Adrenal gland (tissue), 12 donors: ENCODE results near the gene PHETA1. TPM values are rescaled to one million over a fixed set of nuclear protein-coding genes. Genes with fewer than 3 reads are reported as not detected.
"Not testable (repeated sequence)": the region's sequence is repeated elsewhere in the genome, so short reads cannot be mapped to it uniquely, and the experiment has no call there.

ENCODE experiments used
- DNase-seq, 7 donors: peaks; one replicate each; pipeline ENCODE4 v3.0.0-alpha.2; 2019 to 2020
- H3K27ac ChIP-seq, 5 donors: fragments of 200-600 bp; sonication (generic) in 4 of 5; 1 replicate in 3 of 5; 2 replicates in 2 of 5; pipeline versions ENCODE4 v1.5.1 to v1.8.0; 2016 to 2020; ENCODE audit warnings: mild to moderate bottlenecking in 1 of 5
- H3K27me3 ChIP-seq: fragments of 200-600 bp; 2 replicates; pipeline ENCODE4 v1.8.0; 2021
- H3K36me3 ChIP-seq, 2 donors: fragments of 200-600 bp; replicated peaks in 1 of 2; 1 replicate in 1 of 2; 2 replicates in 1 of 2; pipeline versions ENCODE4 v1.5.1 to v1.8.0; 2018 to 2022
- H3K4me1 ChIP-seq, 2 donors: fragments of 200-600 bp; replicated peaks in 1 of 2; 1 replicate in 1 of 2; 2 replicates in 1 of 2; pipeline versions ENCODE4 v1.5.1 to v1.8.0; 2018 to 2021
- H3K4me3 ChIP-seq, 4 donors: fragments of 200-600 bp; sonication (generic) in 3 of 4; one replicate each; pipeline ENCODE4 v1.5.1; 2016 to 2018
- H3K9me3 ChIP-seq, 3 donors: fragments of 200-600 bp; sonication (generic) in 1 of 3; replicated peaks in 1 of 3; 1 replicate in 2 of 3; 2 replicates in 1 of 3; pipeline versions ENCODE4 v1.5.1 to v1.8.0; 2016 to 2021
- POLR2A ChIP-seq, 2 donors: fragments of 450-650 bp; IDR thresholded peaks; one replicate each; pipeline ENCODE4 v1.6.1; 2017; ENCODE audit warnings: antibody characterized with exemption in 2 of 2, mild to moderate bottlenecking in 2 of 2, moderate library complexity in 1 of 2
- WGBS, 4 donors: extraction: QIAGEN DNeasy Blood & Tissue Kit in 2 of 4; methylation state at CpG; one replicate each; pipeline versions ENCODE4 v1.1.5 to v1.1.7; 2013 to 2017; 5-methylcytosine and 5-hydroxymethylcytosine counted together
- intact Hi-C, 2 donors: fragments of 100-400 bp; cut with DNase I; formaldehyde crosslinking; loops; one replicate each; pipeline versions ENCODE4 v1.14.1 to v1.15.0; 2022 to 2023
- polyA plus RNA-seq, 3 donors: library from polyadenylated mRNA; stranded (reverse); fragments of 200-250 nt in 2 of 3; fragments of 350-450 nt in 1 of 3; fragmentation: Illumina TruSeq in 1 of 3; extraction: RNeasy Lipid Tissue Mini Kit (QIAGEN cat#74804) in 1 of 3; gene quantifications; one replicate each; pipeline ENCODE4 v1.2.3, GENCODE V29; 2013 to 2014
- total RNA-seq, 9 donors: library from RNA; depleted of rRNA in 4 of 9; stranded (reverse); fragments of >200 nt in 4 of 9; fragments of 120-200 nt in 1 of 9; fragmentation: NEBNext Ultra II Directional in 1 of 9; extraction: Animal tissue kit (Norgen Biotek cat#: 25700) in 1 of 9; gene quantifications; one replicate each; pipeline versions ENCODE4 v1.1.0 to v1.2.4, GENCODE V29; 2013 to 2023
- TF ChIP-seq, protein P1 (sequence below), 6 experiments: fragments of 450-650 bp in 4 of 6; fragments of 200-600 bp in 2 of 6; sonication (generic) in 1 of 6; IDR thresholded peaks; 1 replicate in 5 of 6; 2 replicates in 1 of 6; pipeline versions ENCODE4 v1.5.1 to v1.8.0; 2016 to 2021; ENCODE audit warnings: antibody characterized with exemption in 6 of 6, mild to moderate bottlenecking in 2 of 6, moderate library complexity in 1 of 6
- donor health status: healthy with polysubstance abuse.
- donor health status: Bipolar disorder and iron deficiency.
- donor health status: DM: yes; HTN: yes; CAD: no.
- donor health status: DM: no; HTN: no; CAD: no.
- donor health status: DM: no; HTN: no; CAD: no.
- donor health status: DM: yes; HTN: yes; CAD: no.

Gene PHETA1
- total and polyA plus RNA-seq, 12 donors = 3.6 to 37.4 (median 20.1) TPM

- H3K27ac ChIP-seq = peak overlapping the region in 4 of 5 donors; percentile 36 to 97 (median 62)
- 0 to 2% (median 1%) methylated on average over 10 to 59 of the region's 59 CpGs for WGBS, 4 donors
- peak overlapping the region in 2 of 4 donors; percentile 70 to 87 for H3K4me3 ChIP-seq
- intact Hi-C loops = loop anchor here (5.0 kb wide), 2 partner anchors 42 to 47 kb away; no protein-coding TSS in a partner anchor
- TF ChIP-seq POLR2A (IDR thresholded peaks at IDR 0.05) = no peak
- TF ChIP-seq, protein P1, sequence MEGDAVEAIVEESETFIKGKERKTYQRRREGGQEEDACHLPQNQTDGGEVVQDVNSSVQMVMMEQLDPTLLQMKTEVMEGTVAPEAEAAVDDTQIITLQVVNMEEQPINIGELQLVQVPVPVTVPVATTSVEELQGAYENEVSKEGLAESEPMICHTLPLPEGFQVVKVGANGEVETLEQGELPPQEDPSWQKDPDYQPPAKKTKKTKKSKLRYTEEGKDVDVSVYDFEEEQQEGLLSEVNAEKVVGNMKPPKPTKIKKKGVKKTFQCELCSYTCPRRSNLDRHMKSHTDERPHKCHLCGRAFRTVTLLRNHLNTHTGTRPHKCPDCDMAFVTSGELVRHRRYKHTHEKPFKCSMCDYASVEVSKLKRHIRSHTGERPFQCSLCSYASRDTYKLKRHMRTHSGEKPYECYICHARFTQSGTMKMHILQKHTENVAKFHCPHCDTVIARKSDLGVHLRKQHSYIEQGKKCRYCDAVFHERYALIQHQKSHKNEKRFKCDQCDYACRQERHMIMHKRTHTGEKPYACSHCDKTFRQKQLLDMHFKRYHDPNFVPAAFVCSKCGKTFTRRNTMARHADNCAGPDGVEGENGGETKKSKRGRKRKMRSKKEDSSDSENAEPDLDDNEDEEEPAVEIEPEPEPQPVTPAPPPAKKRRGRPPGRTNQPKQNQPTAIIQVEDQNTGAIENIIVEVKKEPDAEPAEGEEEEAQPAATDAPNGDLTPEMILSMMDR (IDR thresholded peaks at IDR 0.05) = peak; percentile 39 to 63 (median 53)
- DNase-seq = peak; percentile 94 to 99 (median 96)
- H3K36me3 ChIP-seq = no peaks in the 10 kb centered on the region
- no peaks in the 10 kb centered on the region for H3K27me3 ChIP-seq
- H3K9me3 ChIP-seq = no peaks in the 10 kb centered on the region
- peaks cover 0 to 50% of the 10 kb centered on the region in 2 donors for H3K4me1 ChIP-seq
These were observed 36.4 kb upstream of the PHETA1 start for GRCh38 chr12:111405149-111405858.

DNA sequence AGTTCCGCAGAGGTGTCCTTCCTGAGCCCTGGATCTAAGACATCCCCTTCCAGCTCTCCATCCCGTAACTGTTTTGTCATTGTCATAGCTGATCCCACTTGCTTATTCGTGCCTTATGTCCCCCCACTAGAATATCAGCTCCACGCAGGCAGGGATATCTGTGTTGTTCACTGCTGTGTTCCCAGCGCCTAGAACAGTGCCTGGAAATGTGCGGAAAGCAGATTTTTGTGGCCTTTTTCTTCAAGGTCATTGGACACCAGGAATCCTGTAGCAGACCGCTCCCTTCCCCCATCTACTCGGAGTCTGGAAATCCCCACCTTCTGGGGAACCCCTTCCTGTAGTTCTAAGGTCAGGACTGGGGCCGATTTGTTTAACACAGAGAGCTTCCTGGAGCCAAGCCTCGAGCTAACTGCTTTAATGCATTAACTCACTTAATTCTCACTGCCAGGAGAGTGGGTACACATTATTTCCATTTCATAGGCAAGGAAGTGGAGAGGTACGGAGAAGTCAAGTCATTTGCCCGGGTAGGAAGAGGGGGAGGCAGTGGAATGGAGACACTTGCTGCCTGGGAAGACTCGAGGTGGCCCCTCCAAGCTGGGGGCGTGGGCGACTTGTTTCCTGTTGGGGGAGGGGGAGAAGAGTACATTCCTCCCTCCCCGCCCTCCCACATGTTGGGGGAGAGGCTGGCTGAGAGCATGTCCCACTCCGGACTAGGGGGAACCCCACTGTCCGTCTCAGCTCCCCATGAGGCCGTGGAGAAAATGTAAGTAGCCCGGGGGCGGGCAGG, 35.7 kb upstream of the PHETA1 start:
- Histone ChIP-seq H3K9me3 (no peaks in the 10 kb centered on the region), H3K4me1 (peaks cover 0 to 43% of the 10 kb centered on the region in 2 donors), H3K27me3 (no peaks in the 10 kb centered on the region), H3K4me3 (peak overlapping the region in 2 of 4 donors; percentile 70 to 87), H3K36me3 (no peaks in the 10 kb centered on the region), H3K27ac (peak overlapping the region in 4 of 5 donors; percentile 36 to 97 (median 62))
- intact Hi-C loops = loop anchor here (5.0 kb wide), 2 partner anchors 43 to 48 kb away; no protein-coding TSS in a partner anchor
- DNase-seq = peak; percentile 30 to 64 (median 44)
- TF ChIP-seq POLR2A (IDR thresholded peaks at IDR 0.05) = no peak
- TF ChIP-seq, protein P1 (IDR thresholded peaks at IDR 0.05) = no peak
- WGBS, 4 donors = 28 to 40% (median 32%) methylated on average over 15 to 21 of the region's 21 CpGs

- H3K27me3 ChIP-seq, H3K4me3 ChIP-seq, H3K36me3 ChIP-seq, intact Hi-C loops, H3K9me3 ChIP-seq, DNase-seq: not testable (repeated sequence)
- H3K27ac ChIP-seq = peak overlapping the region in 4 of 5 donors; percentile 6 to 97 (median 64)
- 68 to 75% (median 71%) methylated on average over 9 of the region's 9 CpGs for WGBS, 4 donors
- H3K4me1 ChIP-seq = peaks cover 0 to 31% of the 10 kb centered on the region in 2 donors
These were observed 33.6 kb upstream of the PHETA1 start for GRCh38 chr12:111402490-111402824.

- no peaks in the 10 kb centered on the region for H3K9me3 ChIP-seq
- 91 to 98% (median 93%) methylated on average over 2 to 6 of the region's 6 CpGs for WGBS, 4 donors
These were observed 32.3 kb upstream of the PHETA1 start for GRCh38 chr12:111401167-111401605.

DNA sequence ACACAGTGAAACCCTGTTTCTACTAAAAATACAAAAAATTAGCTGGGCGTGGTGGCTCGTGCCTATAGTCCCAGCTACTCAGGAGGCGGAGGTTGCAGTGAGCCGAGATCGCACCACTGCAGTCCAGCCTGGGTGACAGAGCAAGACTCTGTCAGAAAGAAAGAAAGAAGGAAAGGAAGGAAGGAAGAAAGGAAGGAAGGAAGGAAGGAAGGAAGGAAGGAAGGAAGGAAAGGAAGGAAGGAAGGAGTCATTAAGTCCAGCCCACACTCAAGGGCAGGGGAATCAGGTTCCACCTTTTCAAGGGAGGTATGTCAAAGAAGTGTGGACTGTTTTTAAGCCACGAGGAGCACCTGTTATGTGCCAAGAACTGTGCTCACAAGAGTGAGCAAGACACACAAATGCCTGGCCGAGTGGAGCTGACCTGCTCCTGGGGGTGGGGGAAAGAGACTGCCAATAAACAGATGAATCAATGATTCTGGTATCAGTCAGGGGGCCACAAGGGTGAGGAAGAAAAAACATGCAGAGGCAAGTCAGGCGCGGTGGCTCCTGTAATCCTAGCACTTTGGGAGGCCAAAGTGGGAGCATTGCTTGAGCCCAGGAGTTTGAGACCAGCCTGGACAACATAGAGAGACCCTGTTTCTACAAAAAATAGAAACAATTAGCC, 31.0 kb upstream of the PHETA1 start:
- H3K27ac ChIP-seq = peak overlapping the region in 1 of 5 donors; percentile 74
- not testable (repeated sequence) for H3K36me3 ChIP-seq, H3K27me3 ChIP-seq, H3K9me3 ChIP-seq, H3K4me3 ChIP-seq, DNase-seq
- peaks cover 0 to 26% of the 10 kb centered on the region in 2 donors for H3K4me1 ChIP-seq
- WGBS, 4 donors = 79 to 89% (median 84%) methylated on average over 9 of the region's 9 CpGs
- intact Hi-C loops = loop anchor here in 1 of 2 donors (5.0 kb wide), 3 partner anchors 52 to 272 kb away; no protein-coding TSS in a partner anchor

More at GRCh38 chr12:111401167-111401605, 32.3 kb upstream of the PHETA1 start:
- Histone ChIP-seq H3K4me1 (peaks cover 0 to 31% of the 10 kb centered on the region in 2 donors), H3K36me3 (no peaks in the 10 kb centered on the region), H3K27ac (no peak overlapping the region), H3K27me3 (no peaks in the 10 kb centered on the region), H3K4me3 (no peak overlapping the region)
- no peak for DNase-seq
- TF ChIP-seq, protein P1 (IDR thresholded peaks at IDR 0.05) = no peak
- TF ChIP-seq POLR2A (IDR thresholded peaks at IDR 0.05) = no peak
- intact Hi-C loops = no loop called here
